ENCODE results near the gene SLC13A1. TPM values are rescaled to one million over a fixed set of nuclear protein-coding genes. Genes with fewer than 3 reads are reported as not detected.
"Not testable (repeated sequence)": the region's sequence is repeated elsewhere in the genome, so short reads cannot be mapped to it uniquely, and the experiment has no call there.

The SLC13A1 gene
- total RNA-seq, 1 experiment from 2014 or later = not detected

- POLR2A ChIA-PET = no interaction called here
- Mint-ChIP-seq H3K9me3 (ENCODE audit: unreplicated experiment) (no peaks in the 10 kb centered on the region), H3K4me1 (ENCODE audit: insufficient read depth, unreplicated experiment) (no peaks in the 10 kb centered on the region), H3K27me3 (ENCODE audit: insufficient read depth, unreplicated experiment) (no peaks in the 10 kb centered on the region), H3K27ac (ENCODE audit: low read depth, unreplicated experiment) (no peak overlapping the region), H3K36me3 (ENCODE audit: insufficient read depth, unreplicated experiment) (no peaks in the 10 kb centered on the region), H3K4me3 (ENCODE audit: unreplicated experiment) (no peak overlapping the region)
- TF ChIP-seq CTCF (IDR thresholded peaks at IDR 0.05; ENCODE audit: unreplicated experiment) = no peak
- no TSS peak for BruUV-seq (replicated peaks)
- CTCF ChIA-PET = no interaction called here
- intact Hi-C loops (cut with micrococcal nuclease) = no loop called here
- no peak for DNase-seq (ENCODE audit: unreplicated experiment)
Observed at GRCh38 chr7:123090456-123090855, 109.3 kb downstream of the SLC13A1 start.

- H3K9me3 Mint-ChIP-seq (ENCODE audit: unreplicated experiment); intact Hi-C loops (cut with micrococcal nuclease); H3K4me1 Mint-ChIP-seq (ENCODE audit: insufficient read depth, unreplicated experiment); H3K4me3 Mint-ChIP-seq (ENCODE audit: unreplicated experiment); H3K36me3 Mint-ChIP-seq (ENCODE audit: insufficient read depth, unreplicated experiment); CTCF ChIA-PET; DNase-seq (ENCODE audit: unreplicated experiment); H3K27ac Mint-ChIP-seq (ENCODE audit: low read depth, unreplicated experiment); POLR2A ChIA-PET; H3K27me3 Mint-ChIP-seq (ENCODE audit: insufficient read depth, unreplicated experiment); BruUV-seq (replicated peaks): not testable (repeated sequence)
Observed at GRCh38 chr7:123086910-123087309, 112.9 kb downstream of the SLC13A1 start.

GRCh38 chr7:123084861-123085260 is 114.9 kb downstream of the SLC13A1 start:
- H3K9me3 Mint-ChIP-seq (ENCODE audit: unreplicated experiment); H3K27me3 Mint-ChIP-seq (ENCODE audit: insufficient read depth, unreplicated experiment); POLR2A ChIA-PET; DNase-seq (ENCODE audit: unreplicated experiment); H3K4me1 Mint-ChIP-seq (ENCODE audit: insufficient read depth, unreplicated experiment); BruUV-seq (replicated peaks); H3K4me3 Mint-ChIP-seq (ENCODE audit: unreplicated experiment); H3K27ac Mint-ChIP-seq (ENCODE audit: low read depth, unreplicated experiment); intact Hi-C loops (cut with micrococcal nuclease); H3K36me3 Mint-ChIP-seq (ENCODE audit: insufficient read depth, unreplicated experiment): not testable (repeated sequence)
- CTCF ChIA-PET = interaction anchor here (1.3 kb wide), 1 partner anchor 15 kb away, joined by 4 read pairs; no protein-coding TSS in a partner anchor

GRCh38 chr7:123079021-123079420 is 120.7 kb downstream of the SLC13A1 start:
- Mint-ChIP-seq H3K27ac (ENCODE audit: low read depth, unreplicated experiment) (no peak overlapping the region), H3K36me3 (ENCODE audit: insufficient read depth, unreplicated experiment) (peaks cover 6% of the 10 kb centered on the region), H3K4me3 (ENCODE audit: unreplicated experiment) (no peak overlapping the region), H3K9me3 (ENCODE audit: unreplicated experiment) (peaks cover 5% of the 10 kb centered on the region), H3K27me3 (ENCODE audit: insufficient read depth, unreplicated experiment) (peaks cover 20% of the 10 kb centered on the region), H3K4me1 (ENCODE audit: insufficient read depth, unreplicated experiment) (no peaks in the 10 kb centered on the region)
- CTCF ChIA-PET = interaction anchor here (0.6 kb wide), 1 partner anchor 15 kb away, joined by 5 read pairs; no protein-coding TSS in a partner anchor
- no peak for TF ChIP-seq CTCF (IDR thresholded peaks at IDR 0.05; ENCODE audit: unreplicated experiment)
- intact Hi-C loops (cut with micrococcal nuclease) = no loop called here
- DNase-seq (ENCODE audit: unreplicated experiment) = no peak
- BruUV-seq (replicated peaks) = no TSS peak
- POLR2A ChIA-PET = interaction anchor here (1.2 kb wide), 1 partner anchor 17 kb away, joined by 3 read pairs; no protein-coding TSS in a partner anchor

- H3K4me1 Mint-ChIP-seq (ENCODE audit: insufficient read depth, unreplicated experiment) = no peaks in the 10 kb centered on the region
- intact Hi-C loops (cut with micrococcal nuclease) = no loop called here
- H3K9me3 Mint-ChIP-seq (ENCODE audit: unreplicated experiment) = no peaks in the 10 kb centered on the region
- no peak for TF ChIP-seq CTCF (IDR thresholded peaks at IDR 0.05; ENCODE audit: unreplicated experiment)
- peaks cover 6% of the 10 kb centered on the region for H3K36me3 Mint-ChIP-seq (ENCODE audit: insufficient read depth, unreplicated experiment)
- no TSS peak for BruUV-seq (replicated peaks)
- CTCF ChIA-PET = interaction anchor here (0.7 to 1.7 kb wide), 2 partner anchors 78 to 124 kb away, joined by 3 to 5 read pairs; no protein-coding TSS in a partner anchor
- no peak overlapping the region for H3K4me3 Mint-ChIP-seq (ENCODE audit: unreplicated experiment)
- H3K27ac Mint-ChIP-seq (ENCODE audit: low read depth, unreplicated experiment) = no peak overlapping the region
- no peak for DNase-seq (ENCODE audit: unreplicated experiment)
- POLR2A ChIA-PET = no interaction called here
- peaks cover 21% of the 10 kb centered on the region for H3K27me3 Mint-ChIP-seq (ENCODE audit: insufficient read depth, unreplicated experiment)
Observed at GRCh38 chr7:123075838-123076467, 123.8 kb downstream of the SLC13A1 start.

All from MCF 10A (cell line).